Mammary epithelial cell (primary cell): ENCODE measurements around the gene MAD1L1.

Experiments used
- CTCF ChIP-seq, 2 donors: IDR thresholded peaks in 1 of 2; conservative IDR thresholded peaks in 1 of 2; 2 replicates each; pipeline ENCODE4 v1.5.1; 2011 to 2012; ENCODE audit warnings: inconsistent platforms in 2 of 2, low read length in 2 of 2, mild to moderate bottlenecking in 2 of 2, control low read depth in 1 of 2, low read depth in 1 of 2; ENCODE audit not compliant: insufficient read depth in 1 of 2; ENCODE audit errors: extremely low read depth in 1 of 2
- EZH2 ChIP-seq: IDR thresholded peaks from 2 replicates; pipeline ENCODE4 v1.6.1; 2012; ENCODE audit warnings: low read length, inconsistent platforms, borderline replicate concordance

DNA sequence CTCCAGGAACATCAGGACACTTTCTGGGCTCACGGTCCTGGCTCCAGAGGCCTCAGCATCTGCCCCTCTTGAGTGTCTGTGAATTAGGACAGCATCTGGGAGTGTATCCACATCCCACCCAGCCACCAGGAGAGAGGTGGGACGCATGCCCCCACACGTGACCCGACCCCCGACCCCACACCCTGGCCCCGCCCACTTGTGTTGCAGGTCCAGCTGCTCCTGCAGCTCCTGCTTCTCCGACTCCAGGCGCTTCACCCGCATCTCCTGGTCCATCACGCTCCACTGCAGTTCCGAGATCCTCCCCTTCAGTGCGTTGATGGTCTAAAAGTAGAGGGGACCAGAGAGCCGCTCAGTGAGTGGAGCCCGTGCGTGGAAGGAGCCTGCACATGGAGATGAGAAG is 13.6 kb downstream of the MAD1L1 start:
- TF ChIP-seq CTCF (conservative IDR thresholded peaks at IDR 0.05 in 1 of 2, IDR thresholded peaks at IDR 0.05 in 1 of 2; ENCODE audit: extremely low read depth in 1 of 2, insufficient read depth in 1 of 2, low read depth in 1 of 2, low read length in 2 of 2) (no peak), EZH2 (no peak)
